DND-41 (cell line): ENCODE data around the gene SLC35F3.

ENCODE experiments used
- ATAC-seq: fragments of 200-7000 bp; cut with Tn5 transposase; 3 replicates; pipeline ENCODE4 v1.9.1; 2021; ENCODE audit warnings: low read depth; ENCODE audit not compliant: insufficient read depth
- DNase-seq: peaks from one replicate; pipeline ENCODE4 v3.0.0-alpha.2; 2020
- H2AFZ ChIP-seq: 2 replicates; pipeline ENCODE4 v1.6.0; 2012; ENCODE audit warnings: low read depth, low read length
- H3K27ac ChIP-seq: 2 replicates; pipeline ENCODE4 v1.5.1; 2012; ENCODE audit warnings: low read length, inconsistent platforms
- H3K27me3 ChIP-seq: fragments of 200-600 bp; sonication (generic); 2 replicates; pipeline ENCODE4 v1.6.0; 2012; ENCODE audit warnings: low read length, mild to moderate bottlenecking, inconsistent platforms; ENCODE audit not compliant: insufficient read depth, poor library complexity
- H3K36me3 ChIP-seq: 2 replicates; pipeline ENCODE4 v1.5.1; 2012; ENCODE audit warnings: low read length, inconsistent platforms; ENCODE audit not compliant: insufficient read depth
- H3K4me1 ChIP-seq: 2 replicates; pipeline ENCODE4 v1.5.1; 2012; ENCODE audit warnings: mild to moderate bottlenecking, low read length; ENCODE audit not compliant: insufficient read depth
- H3K4me2 ChIP-seq: 2 replicates; pipeline ENCODE4 v1.6.0; 2012; ENCODE audit warnings: mild to moderate bottlenecking, moderate library complexity, low read length, inconsistent platforms; ENCODE audit not compliant: insufficient read depth
- H3K4me3 ChIP-seq, 2 experiments: fragments of 200-600 bp in 1 of 2; shearing (Covaris generic) in 1 of 2; 2 replicates each; pipeline ENCODE4 v1.5.1; 2012 to 2016; ENCODE audit warnings: inconsistent platforms in 2 of 2, low read length in 2 of 2, mild to moderate bottlenecking in 2 of 2, low read depth in 1 of 2, moderate library complexity in 1 of 2
- H3K79me2 ChIP-seq: 2 replicates; pipeline ENCODE4 v1.6.0; 2012; ENCODE audit warnings: low read length, inconsistent platforms; ENCODE audit not compliant: insufficient read depth
- H3K9ac ChIP-seq: 2 replicates; pipeline ENCODE4 v1.6.0; 2012; ENCODE audit warnings: low read depth, mild to moderate bottlenecking, inconsistent platforms, low read length, moderate library complexity
- H3K9me3 ChIP-seq: 2 replicates; pipeline ENCODE4 v1.5.1; 2012; ENCODE audit warnings: low read length, moderate library complexity, mild to moderate bottlenecking, inconsistent platforms; ENCODE audit not compliant: insufficient read depth, severe bottlenecking
- H4K20me1 ChIP-seq: 2 replicates; pipeline ENCODE4 v1.6.0; 2012; ENCODE audit warnings: low read length; ENCODE audit not compliant: insufficient read depth
- EZH2 ChIP-seq: IDR thresholded peaks from 3 replicates; pipeline ENCODE4 v1.6.1; 2012; ENCODE audit warnings: borderline replicate concordance, low read depth, mild to moderate bottlenecking, moderate library complexity, low read length, inconsistent platforms; ENCODE audit not compliant: severe bottlenecking
- TF ChIP-seq, protein P1 (sequence below): IDR thresholded peaks from 2 replicates; pipeline ENCODE4 v1.5.1; 2012; ENCODE audit warnings: borderline replicate concordance, low read length, moderate library complexity, mild to moderate bottlenecking; ENCODE audit not compliant: poor library complexity, severe bottlenecking; ENCODE audit errors: extremely low read depth

SLC35F3 gene

DNA sequence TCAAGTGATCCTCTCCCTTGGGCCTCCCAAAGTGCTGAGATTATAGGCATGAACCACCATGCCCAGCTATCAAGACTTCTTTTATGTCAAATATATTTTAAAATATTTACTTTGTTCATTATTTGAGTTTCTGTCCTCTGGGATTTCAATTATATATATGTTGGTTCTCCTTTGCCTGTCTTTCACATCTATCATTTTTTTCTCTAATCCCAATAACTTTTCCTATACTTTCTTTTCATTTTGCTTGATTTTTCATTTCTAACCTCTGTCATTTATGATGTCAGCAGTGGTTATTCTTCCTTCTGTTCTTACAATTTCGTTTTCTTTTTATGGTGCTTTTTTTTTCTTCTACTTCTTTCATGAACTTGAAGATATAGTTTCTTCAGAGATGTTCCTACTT, 47.3 kb downstream of the SLC35F3 start:
- no peak for ATAC-seq
- peaks cover 7% of the 10 kb centered on the region for H3K27me3 ChIP-seq
- H3K36me3 ChIP-seq, result no peaks in the 10 kb centered on the region
- H3K4me2 ChIP-seq, result no peak overlapping the region
- H3K79me2 ChIP-seq, result no peaks in the 10 kb centered on the region
- no peak overlapping the region for H3K4me3 ChIP-seq
- DNase-seq, result no peak
- H2AFZ ChIP-seq, result no peak overlapping the region
- no peaks in the 10 kb centered on the region for H4K20me1 ChIP-seq
- peaks cover 3% of the 10 kb centered on the region for H3K9me3 ChIP-seq
- H3K9ac ChIP-seq, result no peak overlapping the region
- H3K4me1 ChIP-seq, result no peaks in the 10 kb centered on the region
- no peak for TF ChIP-seq EZH2
- TF ChIP-seq, protein P1, sequence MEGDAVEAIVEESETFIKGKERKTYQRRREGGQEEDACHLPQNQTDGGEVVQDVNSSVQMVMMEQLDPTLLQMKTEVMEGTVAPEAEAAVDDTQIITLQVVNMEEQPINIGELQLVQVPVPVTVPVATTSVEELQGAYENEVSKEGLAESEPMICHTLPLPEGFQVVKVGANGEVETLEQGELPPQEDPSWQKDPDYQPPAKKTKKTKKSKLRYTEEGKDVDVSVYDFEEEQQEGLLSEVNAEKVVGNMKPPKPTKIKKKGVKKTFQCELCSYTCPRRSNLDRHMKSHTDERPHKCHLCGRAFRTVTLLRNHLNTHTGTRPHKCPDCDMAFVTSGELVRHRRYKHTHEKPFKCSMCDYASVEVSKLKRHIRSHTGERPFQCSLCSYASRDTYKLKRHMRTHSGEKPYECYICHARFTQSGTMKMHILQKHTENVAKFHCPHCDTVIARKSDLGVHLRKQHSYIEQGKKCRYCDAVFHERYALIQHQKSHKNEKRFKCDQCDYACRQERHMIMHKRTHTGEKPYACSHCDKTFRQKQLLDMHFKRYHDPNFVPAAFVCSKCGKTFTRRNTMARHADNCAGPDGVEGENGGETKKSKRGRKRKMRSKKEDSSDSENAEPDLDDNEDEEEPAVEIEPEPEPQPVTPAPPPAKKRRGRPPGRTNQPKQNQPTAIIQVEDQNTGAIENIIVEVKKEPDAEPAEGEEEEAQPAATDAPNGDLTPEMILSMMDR, result no peak
- no peak overlapping the region for H3K27ac ChIP-seq

DNA sequence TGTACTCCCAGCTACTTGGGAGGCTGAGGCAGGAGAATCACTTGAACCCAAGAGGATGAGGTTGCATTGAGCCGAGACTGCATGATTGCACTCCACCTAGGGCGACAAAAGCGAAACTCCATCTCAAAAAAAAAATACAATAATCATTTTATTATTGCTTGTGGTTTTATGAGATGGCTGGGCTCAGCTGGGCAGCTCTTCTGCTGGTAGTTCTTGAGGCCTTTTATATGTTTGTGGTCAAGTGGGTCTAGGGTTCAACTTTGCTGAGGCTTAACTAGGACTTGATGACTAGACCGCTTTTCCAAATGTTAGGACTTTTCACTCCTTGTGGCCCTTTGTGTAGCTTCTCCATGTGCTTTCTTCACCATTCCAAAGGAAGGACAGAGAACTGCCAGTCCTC, 53.2 kb downstream of the SLC35F3 start:
- no peaks in the 10 kb centered on the region for H4K20me1 ChIP-seq
- H3K9me3 ChIP-seq, result no peaks in the 10 kb centered on the region
- no peaks in the 10 kb centered on the region for H3K36me3 ChIP-seq
- H2AFZ ChIP-seq, result no peak overlapping the region
- H3K4me2 ChIP-seq, result no peak overlapping the region
- H3K4me3 ChIP-seq, result no peak overlapping the region
- no peaks in the 10 kb centered on the region for H3K79me2 ChIP-seq
- TF ChIP-seq EZH2, result no peak
- TF ChIP-seq, protein P1, result no peak
- H3K9ac ChIP-seq, result no peak overlapping the region
- H3K4me1 ChIP-seq, result no peaks in the 10 kb centered on the region
- peaks cover 3% of the 10 kb centered on the region for H3K27me3 ChIP-seq
- H3K27ac ChIP-seq, result no peak overlapping the region
- ATAC-seq (no peak), DNase-seq (no peak)

DNA sequence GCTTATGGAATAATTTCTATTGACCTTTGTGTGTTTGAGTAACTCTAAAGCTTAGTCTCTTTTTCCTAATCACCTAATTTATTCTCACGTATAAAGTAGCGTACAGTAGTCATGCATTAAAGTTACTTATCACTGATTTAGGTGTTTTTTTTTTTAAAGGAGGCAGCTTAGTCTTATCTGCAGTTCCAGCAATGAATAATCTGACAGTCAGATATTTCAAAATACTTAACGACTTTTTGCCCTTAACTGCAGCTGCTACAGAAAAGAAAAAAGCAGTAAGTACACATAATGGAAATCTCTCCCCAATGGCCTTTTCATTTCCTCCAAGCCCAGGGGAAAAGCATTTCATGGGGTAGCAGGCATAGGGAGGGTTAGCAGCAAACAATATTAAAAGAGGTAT, 54.6 kb downstream of the SLC35F3 start:
- no peak overlapping the region for H3K27ac ChIP-seq
- no peaks in the 10 kb centered on the region for H3K4me1 ChIP-seq
- H3K4me2 ChIP-seq, result no peak overlapping the region
- no peak overlapping the region for H2AFZ ChIP-seq
- H3K9ac ChIP-seq, result no peak overlapping the region
- no peak for TF ChIP-seq EZH2
- TF ChIP-seq, protein P1, result no peak
- H3K27me3 ChIP-seq, result peaks cover 3% of the 10 kb centered on the region
- no peaks in the 10 kb centered on the region for H3K36me3 ChIP-seq
- no peaks in the 10 kb centered on the region for H4K20me1 ChIP-seq
- no peaks in the 10 kb centered on the region for H3K79me2 ChIP-seq
- H3K4me3 ChIP-seq, result no peak overlapping the region
- DNase-seq (no peak), ATAC-seq (no peak)
- H3K9me3 ChIP-seq, result no peaks in the 10 kb centered on the region

DNA sequence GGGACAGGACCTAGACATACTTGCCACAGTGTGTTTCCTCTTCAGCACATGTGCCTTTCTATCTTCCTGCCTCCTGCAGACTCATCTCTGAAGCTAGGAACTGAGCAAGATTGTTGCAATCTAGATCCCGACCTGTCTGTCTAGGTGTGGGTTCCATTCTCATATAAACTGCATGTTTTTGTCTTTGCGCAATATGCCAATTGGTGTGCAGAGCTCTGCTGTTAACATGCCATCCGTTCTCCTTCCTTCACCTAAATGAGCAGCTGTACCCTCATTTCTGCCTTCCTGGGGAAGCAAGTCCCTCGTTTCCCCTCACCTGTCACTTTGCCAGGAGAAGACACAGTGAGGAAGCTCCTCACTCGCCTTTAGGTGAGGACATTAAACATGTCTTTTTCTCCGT, 55.5 kb downstream of the SLC35F3 start:
- Histone ChIP-seq H3K27me3 (peaks cover 3% of the 10 kb centered on the region), H3K4me3 (no peak overlapping the region), H3K9ac (no peak overlapping the region), H4K20me1 (no peaks in the 10 kb centered on the region), H3K9me3 (no peaks in the 10 kb centered on the region), H3K4me2 (no peak overlapping the region), H3K79me2 (no peaks in the 10 kb centered on the region), H3K4me1 (no peaks in the 10 kb centered on the region), H2AFZ (no peak overlapping the region), H3K36me3 (no peaks in the 10 kb centered on the region), H3K27ac (no peak overlapping the region)
- DNase-seq (no peak), ATAC-seq (no peak)
- TF ChIP-seq EZH2, result no peak
- TF ChIP-seq, protein P1, result no peak
